HG02970 (cell line): ENCODE measurements around the gene MRPL2.

Experiments used
- ATAC-seq: cut with Tn5 transposase; IDR thresholded peaks from one replicate; pipeline ENCODE4 v1.9.1; 2021; ENCODE audit warnings: mild to moderate bottlenecking, moderate library complexity, moderate number of reproducible peaks; ENCODE audit not compliant: unreplicated experiment, low FRiP score

Gene MRPL2

DNA sequence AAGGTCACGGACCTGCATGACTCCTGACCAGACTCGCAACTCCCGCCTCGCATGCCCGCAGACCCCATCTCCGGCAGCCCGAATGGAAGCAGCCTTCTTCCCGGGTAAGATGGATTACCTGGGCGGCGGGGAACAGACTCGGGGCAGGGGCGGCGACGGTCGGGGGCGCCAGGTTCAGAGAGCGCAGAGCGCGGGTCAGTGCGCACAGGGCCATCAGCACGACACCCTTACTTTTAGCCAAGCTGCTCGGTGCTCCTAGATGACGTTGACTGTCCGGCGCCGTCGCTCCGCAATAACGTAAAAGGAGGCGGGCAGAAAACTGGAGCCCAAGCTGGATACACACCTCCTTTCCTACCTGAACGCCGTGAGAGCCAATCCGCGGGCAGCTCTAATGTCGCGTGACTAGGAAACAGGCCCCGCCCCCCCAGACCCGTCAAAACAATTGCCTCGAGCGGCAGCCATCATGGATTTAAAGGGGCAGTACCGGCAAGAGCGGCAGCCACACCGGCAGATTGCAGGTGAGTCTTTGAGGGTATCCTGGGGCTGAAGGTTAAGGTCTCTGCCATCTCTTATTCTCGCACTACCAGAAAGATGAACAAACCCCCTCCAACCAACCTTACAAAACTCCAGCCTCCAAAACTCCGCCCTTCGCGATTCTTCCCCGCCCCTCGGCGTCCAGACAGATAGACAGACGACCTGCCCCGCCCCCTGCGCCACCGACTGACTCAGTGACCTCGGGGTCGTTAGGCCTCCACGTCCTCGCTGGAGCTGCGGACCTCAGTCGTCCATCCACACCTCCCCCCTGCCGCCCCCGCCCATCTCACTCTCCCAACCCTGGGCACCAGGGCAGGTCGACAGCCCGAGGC, at the start of gene MRPL2, which contains the start of gene KLC4:
Gene MRPL2 (minus strand): TSS at position 267 of the 866 bp plus-strand sequence. CDS start 53 bp downstream, at position 214.
Gene KLC4 (plus strand): TSS at position 464 of the 866 bp plus-strand sequence. CDS start 1,705 bp downstream, outside the sequence.
- ATAC-seq, result peak; percentile 91

GRCh38 chr6:43107344-43108062, 48.3 kb upstream of the MRPL2 start:
- no peak for ATAC-seq

DNA sequence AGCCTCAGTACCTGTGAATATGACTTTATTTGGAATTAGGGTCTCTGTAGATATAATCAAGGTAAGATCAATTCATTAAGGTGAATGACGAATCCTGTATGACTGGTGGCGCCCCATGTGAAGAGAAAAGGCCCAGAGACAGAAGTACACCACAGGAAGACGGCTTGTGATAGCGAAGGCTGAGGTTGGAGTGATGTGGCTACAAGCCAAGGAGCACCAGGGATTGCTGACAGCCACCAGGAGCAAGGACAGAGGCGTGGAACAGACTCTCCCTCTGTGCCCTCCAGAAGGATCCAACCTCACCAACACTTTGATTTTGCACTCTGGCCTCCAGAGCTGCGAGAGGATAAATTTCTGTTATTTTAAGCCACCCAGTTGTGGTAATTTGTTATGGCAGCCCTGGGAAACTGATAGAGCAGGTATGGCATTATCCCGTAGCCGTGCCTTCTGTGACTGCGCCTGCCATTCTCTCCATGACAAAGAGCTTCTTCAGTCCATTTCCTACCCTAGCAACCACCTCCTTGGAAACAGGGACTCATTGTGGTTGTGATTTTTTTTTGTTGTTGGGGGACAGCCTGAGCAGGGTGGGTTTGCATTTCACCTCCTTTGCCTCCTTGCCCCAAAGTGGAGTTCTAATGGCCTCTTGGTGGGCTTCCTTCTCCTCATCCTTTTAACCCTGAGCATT, 46.4 kb upstream of the MRPL2 start:
- ATAC-seq, result no peak

DNA sequence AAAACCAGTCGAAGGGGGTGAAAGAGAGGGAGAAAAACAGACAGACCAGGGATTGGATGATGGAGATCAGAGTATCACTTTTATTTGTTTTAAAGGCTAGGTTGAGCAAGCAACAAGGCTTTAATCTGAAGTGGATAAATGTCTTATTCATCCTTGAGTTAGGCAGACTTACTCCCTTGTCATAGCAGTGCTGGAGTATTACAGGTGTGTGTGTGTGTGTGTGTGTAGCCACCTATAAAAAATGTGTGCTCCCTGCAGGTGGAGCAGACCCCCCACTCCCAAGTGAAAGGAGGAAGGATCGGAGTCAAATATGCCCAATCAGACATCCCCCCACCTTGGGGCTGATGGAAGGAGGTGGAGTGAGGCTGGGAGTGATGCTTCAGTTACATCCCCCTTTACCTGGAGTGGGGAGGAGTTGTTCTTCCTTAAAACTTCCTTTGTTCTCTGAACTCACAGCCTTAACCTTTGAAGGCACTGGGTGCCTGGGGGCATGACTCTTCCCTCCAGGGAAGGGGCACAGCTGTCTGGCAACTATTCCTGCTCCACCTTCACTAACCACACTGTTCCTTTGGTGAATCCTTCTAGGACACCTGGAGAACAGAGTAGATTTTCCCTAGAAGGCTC, 44.1 kb upstream of the MRPL2 start:
- no peak for ATAC-seq

DNA sequence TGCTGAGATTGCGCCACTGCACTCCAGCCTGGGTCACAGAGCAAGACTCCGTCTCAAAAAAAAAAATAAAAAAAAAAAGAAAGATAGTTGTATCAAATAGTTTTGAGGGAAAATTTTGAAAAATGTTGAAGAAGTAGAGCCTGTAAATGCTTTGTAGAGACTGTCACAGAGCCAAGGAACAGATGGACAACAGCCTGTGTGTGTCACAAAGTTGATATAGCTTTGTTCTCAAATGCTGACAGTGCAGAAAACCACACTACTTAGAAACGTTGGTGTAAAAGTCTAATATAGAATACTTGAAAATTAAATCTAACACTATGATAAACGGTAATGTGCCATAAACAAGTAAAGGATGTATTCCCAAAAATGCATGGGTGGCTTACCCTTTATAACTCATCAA, 42.3 kb upstream of the MRPL2 start:
- no peak for ATAC-seq

DNA sequence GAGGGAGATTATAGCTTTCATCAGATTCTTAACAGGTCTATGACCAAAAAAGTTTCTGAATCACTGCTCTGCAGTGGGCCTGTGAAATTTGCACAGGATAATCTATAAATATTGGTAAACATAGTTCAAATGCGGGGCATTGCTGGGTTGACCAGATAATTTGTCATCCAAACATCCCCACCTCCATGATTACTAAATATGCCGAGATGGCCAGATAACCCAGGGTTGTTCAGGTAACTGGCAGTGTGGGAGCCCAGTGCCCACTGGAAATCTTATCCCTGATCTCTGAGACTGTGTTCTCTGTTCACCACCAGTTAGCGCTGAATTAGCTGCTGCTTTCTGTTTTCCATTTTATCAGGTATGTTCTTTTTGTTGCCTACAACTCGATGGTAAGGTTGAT, 38.3 kb upstream of the MRPL2 start:
- ATAC-seq, result no peak

- ATAC-seq, result no peak
Measured at GRCh38 chr6:43097098-43097489, 37.9 kb upstream of the MRPL2 start.

DNA sequence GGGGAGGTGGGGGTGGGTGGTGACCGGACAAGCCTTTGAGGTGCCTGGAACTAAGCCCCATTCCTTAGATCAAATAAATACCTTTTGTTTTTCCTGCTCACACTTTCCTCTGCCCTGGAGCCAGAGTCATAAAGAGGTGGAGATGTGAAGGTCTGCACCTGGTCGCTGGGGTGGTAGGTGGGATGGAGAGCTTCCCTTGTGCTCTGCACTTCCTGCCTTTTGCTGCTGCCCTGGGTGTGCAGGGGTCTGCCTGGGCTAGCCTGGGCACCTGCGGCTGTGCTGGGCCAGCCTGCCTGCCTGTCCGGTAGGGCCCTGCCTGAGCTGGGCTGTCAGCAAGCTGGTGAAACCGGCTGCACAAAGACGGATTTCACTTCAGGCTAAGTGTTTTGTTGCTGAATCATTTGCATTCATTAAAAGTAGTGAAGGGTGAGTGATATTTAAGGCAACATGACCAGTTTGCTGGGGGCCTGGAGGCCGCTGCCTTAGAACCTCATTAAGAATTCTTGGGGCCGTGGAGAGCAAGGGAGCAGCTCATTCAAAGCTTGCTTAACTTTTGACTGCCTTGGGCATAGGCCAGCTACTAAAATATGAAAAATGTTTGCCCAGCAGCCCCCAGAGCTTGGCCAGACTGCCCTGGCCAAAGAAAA, 37.3 kb upstream of the MRPL2 start:
- ATAC-seq, result no peak

GRCh38 chr6:43095939-43096338, 36.7 kb upstream of the MRPL2 start:
- no peak for ATAC-seq

GRCh38 chr6:43093436-43094289, 34.4 kb upstream of the MRPL2 start:
- no peak for ATAC-seq

GRCh38 chr6:43092635-43093034, 33.4 kb upstream of the MRPL2 start:
- no peak for ATAC-seq

DNA sequence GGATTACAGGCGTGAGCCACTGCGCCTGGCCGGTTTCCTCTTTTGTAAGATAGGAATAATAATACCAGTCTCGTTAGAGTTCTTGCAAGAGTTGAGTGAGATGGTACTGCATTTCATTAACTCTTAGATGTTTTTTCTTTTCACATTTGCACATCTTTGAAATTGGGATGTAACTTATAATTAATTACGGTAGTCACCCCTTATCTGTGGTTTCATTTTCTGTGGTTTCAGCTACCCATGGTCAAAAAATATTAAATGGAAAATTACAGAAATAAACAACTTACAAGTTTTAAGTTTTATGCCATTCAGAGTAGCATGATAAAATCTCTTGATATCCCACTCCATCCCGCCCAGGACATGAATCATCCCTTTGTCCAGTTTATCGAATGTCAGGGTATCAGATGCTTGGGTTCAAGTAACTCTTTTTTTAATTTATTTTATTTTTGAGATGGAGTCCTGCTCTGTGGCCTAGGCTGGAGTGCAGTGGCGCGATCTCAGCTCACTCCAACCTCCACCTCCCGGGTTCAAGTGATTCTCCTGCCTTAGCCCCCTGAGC, 32.3 kb upstream of the MRPL2 start:
- no peak for ATAC-seq

DNA sequence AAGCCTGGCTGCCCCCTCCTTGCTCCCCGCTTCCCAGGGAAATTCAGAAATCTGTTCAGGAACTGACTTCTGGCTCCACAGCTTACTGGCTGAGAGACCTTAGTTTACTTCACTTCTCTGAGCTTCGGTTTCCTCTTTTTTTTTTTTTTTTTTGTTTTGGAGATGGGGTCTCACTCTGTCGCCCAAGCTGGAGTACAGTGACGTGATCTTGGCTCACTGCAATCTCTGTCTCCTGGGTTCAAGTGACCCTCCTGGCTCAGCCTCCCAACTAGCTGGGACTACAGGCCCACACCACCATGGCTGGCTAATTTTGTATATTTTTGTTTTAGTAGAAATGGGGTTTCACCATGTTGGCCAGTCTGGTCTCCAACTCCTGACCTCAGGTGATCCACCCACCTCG, 31.8 kb upstream of the MRPL2 start:
- ATAC-seq, result no peak

- ATAC-seq, result no peak
Measured at GRCh38 chr6:43090559-43090956, 31.3 kb upstream of the MRPL2 start.

GRCh38 chr6:43089874-43090558, 30.8 kb upstream of the MRPL2 start:
- no peak for ATAC-seq

DNA sequence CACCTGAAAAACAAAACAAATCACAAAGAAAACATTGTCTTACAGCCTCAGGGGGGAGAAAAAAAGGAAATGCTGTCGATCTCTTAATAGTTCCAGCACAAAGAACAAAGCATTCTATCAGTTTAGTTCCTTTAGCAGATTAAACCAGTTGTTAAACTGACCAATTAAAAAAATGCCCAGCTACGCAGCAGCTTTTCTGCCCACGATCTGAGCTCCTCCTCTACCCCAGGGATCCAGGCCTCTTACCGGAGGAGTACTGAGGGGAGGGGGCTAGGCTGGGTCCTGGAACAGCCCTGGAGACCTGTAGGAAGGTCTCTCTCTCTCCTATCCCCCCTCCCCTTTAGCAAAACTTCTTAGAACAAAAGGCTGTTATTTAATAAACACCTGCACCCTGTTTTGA, 30.2 kb upstream of the MRPL2 start:
- no peak for ATAC-seq

GRCh38 chr6:43088654-43089056, 29.4 kb upstream of the MRPL2 start:
- no peak for ATAC-seq

GRCh38 chr6:43086022-43086658, 26.9 kb upstream of the MRPL2 start:
- ATAC-seq, result no peak
